HEK293T (cell line): Measurements from ENCODE around the gene NPPC.

ENCODE experiments used
- ARNT ChIP-seq: fragments of 450-650 bp; IDR thresholded peaks from 2 replicates; pipeline ENCODE4 v1.6.1; 2017; ENCODE audit warnings: mild to moderate bottlenecking
- BHLHE40 ChIP-seq: fragments of 450-650 bp; IDR thresholded peaks from 2 replicates; pipeline ENCODE4 v1.6.1; 2016; ENCODE audit warnings: mild to moderate bottlenecking, moderate library complexity, borderline replicate concordance
- ELF4 ChIP-seq: fragments of 450-650 bp; IDR thresholded peaks from 2 replicates; pipeline ENCODE4 v1.6.1; 2017; ENCODE audit warnings: antibody characterized with exemption
- FOXA1 ChIP-seq: fragments of 450-650 bp; IDR thresholded peaks from 2 replicates; pipeline ENCODE4 v1.6.1; 2016; ENCODE audit warnings: mild to moderate bottlenecking
- FOXK2 ChIP-seq: fragments of 450-650 bp; IDR thresholded peaks from 2 replicates; pipeline ENCODE4 v1.6.1; 2016; ENCODE audit warnings: mild to moderate bottlenecking
- FOXM1 ChIP-seq: fragments of 450-650 bp; IDR thresholded peaks from 2 replicates; pipeline ENCODE4 v1.6.1; 2017; ENCODE audit warnings: mild to moderate bottlenecking, borderline replicate concordance
- HDGF ChIP-seq: fragments of 450-650 bp; IDR thresholded peaks from 2 replicates; pipeline ENCODE4 v1.6.1; 2017; ENCODE audit warnings: antibody characterized with exemption, borderline replicate concordance
- NFRKB ChIP-seq: fragments of 450-650 bp; IDR thresholded peaks from 2 replicates; pipeline ENCODE4 v1.6.1; 2016; ENCODE audit warnings: mild to moderate bottlenecking, moderate library complexity
- SP1 ChIP-seq: fragments of 450-650 bp; IDR thresholded peaks from 2 replicates; pipeline ENCODE4 v1.6.1; 2017
- SUZ12 ChIP-seq: fragments of 450-650 bp; IDR thresholded peaks from 2 replicates; pipeline ENCODE4 v1.6.1; 2016; ENCODE audit warnings: mild to moderate bottlenecking
- TARDBP ChIP-seq: fragments of 450-650 bp; IDR thresholded peaks from 2 replicates; pipeline ENCODE4 v1.6.1; 2016

- TF ChIP-seq SP1 (no peak), ELF4 (no peak), TARDBP (no peak), SUZ12 (no peak), FOXA1 (no peak), FOXM1 (no peak), BHLHE40 (no peak), NFRKB (no peak), FOXK2 (no peak), ARNT (no peak), HDGF (no peak)
Observed at GRCh38 chr2:231926761-231927565, 767 bp upstream of the NPPC start.
